ENCODE results near the gene KCNJ4. TPM values are rescaled to one million over a fixed set of nuclear protein-coding genes. Genes with fewer than 3 reads are reported as not detected.
"Not testable (repeated sequence)": the region's sequence is repeated elsewhere in the genome, so short reads cannot be mapped to it uniquely, and the experiment has no call there.

The KCNJ4 gene
- total RNA-seq, 1 donor from 2014 or later = 0.43 TPM

DNA sequence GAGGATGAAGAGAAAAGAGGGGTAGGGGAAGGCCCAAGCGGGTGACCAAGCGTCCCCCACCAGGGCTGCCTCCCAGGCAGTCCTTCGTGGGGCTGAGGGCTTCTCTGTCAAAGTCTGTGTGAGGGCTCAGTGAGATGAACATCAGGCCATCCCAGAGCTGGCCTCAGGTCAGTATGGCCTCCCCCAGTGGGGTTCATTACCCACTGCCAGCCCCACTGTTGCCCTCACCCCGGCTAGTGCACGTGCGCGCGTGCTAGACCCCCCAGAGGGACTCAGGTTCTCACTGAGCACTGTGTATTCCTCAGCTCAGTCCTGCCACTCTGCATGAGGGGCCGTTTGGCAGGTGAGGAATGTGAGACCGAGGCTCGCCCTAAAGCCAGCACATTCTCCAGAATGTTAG, 16.2 kb upstream of the KCNJ4 start:
- Mint-ChIP-seq H3K4me1 (ENCODE audit: unreplicated experiment) (peaks cover 15% of the 10 kb centered on the region), H3K9me3 (ENCODE audit: unreplicated experiment) (no peaks in the 10 kb centered on the region), H3K27me3 (ENCODE audit: unreplicated experiment) (no peaks in the 10 kb centered on the region), H3K36me3 (ENCODE audit: unreplicated experiment) (peaks cover 2% of the 10 kb centered on the region), H3K27ac (ENCODE audit: unreplicated experiment) (peak overlapping the region; percentile 71), H3K4me3 (ENCODE audit: unreplicated experiment) (no peak overlapping the region)
- DNase-seq (ENCODE audit: extremely low spot score, unreplicated experiment) = no peak
- TF ChIP-seq, protein P1, sequence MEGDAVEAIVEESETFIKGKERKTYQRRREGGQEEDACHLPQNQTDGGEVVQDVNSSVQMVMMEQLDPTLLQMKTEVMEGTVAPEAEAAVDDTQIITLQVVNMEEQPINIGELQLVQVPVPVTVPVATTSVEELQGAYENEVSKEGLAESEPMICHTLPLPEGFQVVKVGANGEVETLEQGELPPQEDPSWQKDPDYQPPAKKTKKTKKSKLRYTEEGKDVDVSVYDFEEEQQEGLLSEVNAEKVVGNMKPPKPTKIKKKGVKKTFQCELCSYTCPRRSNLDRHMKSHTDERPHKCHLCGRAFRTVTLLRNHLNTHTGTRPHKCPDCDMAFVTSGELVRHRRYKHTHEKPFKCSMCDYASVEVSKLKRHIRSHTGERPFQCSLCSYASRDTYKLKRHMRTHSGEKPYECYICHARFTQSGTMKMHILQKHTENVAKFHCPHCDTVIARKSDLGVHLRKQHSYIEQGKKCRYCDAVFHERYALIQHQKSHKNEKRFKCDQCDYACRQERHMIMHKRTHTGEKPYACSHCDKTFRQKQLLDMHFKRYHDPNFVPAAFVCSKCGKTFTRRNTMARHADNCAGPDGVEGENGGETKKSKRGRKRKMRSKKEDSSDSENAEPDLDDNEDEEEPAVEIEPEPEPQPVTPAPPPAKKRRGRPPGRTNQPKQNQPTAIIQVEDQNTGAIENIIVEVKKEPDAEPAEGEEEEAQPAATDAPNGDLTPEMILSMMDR (IDR thresholded peaks at IDR 0.05) = no peak

GRCh38 chr22:38470179-38470578, 15.2 kb upstream of the KCNJ4 start:
- H3K36me3 Mint-ChIP-seq (ENCODE audit: unreplicated experiment); H3K27me3 Mint-ChIP-seq (ENCODE audit: unreplicated experiment); H3K9me3 Mint-ChIP-seq (ENCODE audit: unreplicated experiment); DNase-seq (ENCODE audit: extremely low spot score, unreplicated experiment); H3K4me3 Mint-ChIP-seq (ENCODE audit: unreplicated experiment); H3K27ac Mint-ChIP-seq (ENCODE audit: unreplicated experiment): not testable (repeated sequence)
- peaks cover 15% of the 10 kb centered on the region for H3K4me1 Mint-ChIP-seq (ENCODE audit: unreplicated experiment)

GRCh38 chr22:38469306-38469781, 14.3 kb upstream of the KCNJ4 start:
- H3K27me3 Mint-ChIP-seq (ENCODE audit: unreplicated experiment) = no peaks in the 10 kb centered on the region
- TF ChIP-seq, protein P1 (IDR thresholded peaks at IDR 0.05) = no peak
- DNase-seq (ENCODE audit: extremely low spot score, unreplicated experiment) = no peak
- peak overlapping the region; percentile 78 for H3K4me3 Mint-ChIP-seq (ENCODE audit: unreplicated experiment)
- no peaks in the 10 kb centered on the region for H3K9me3 Mint-ChIP-seq (ENCODE audit: unreplicated experiment)
- peak overlapping the region; percentile 52 for H3K27ac Mint-ChIP-seq (ENCODE audit: unreplicated experiment)
- H3K36me3 Mint-ChIP-seq (ENCODE audit: unreplicated experiment) = no peaks in the 10 kb centered on the region
- peaks cover 15% of the 10 kb centered on the region for H3K4me1 Mint-ChIP-seq (ENCODE audit: unreplicated experiment)

- no peaks in the 10 kb centered on the region for H3K36me3 Mint-ChIP-seq (ENCODE audit: unreplicated experiment)
- H3K4me3 Mint-ChIP-seq (ENCODE audit: unreplicated experiment) = peak overlapping the region; percentile 78
- TF ChIP-seq, protein P1 (IDR thresholded peaks at IDR 0.05) = peak; percentile 39
- DNase-seq (ENCODE audit: extremely low spot score, unreplicated experiment) = no peak
- no peaks in the 10 kb centered on the region for H3K9me3 Mint-ChIP-seq (ENCODE audit: unreplicated experiment)
- no peaks in the 10 kb centered on the region for H3K27me3 Mint-ChIP-seq (ENCODE audit: unreplicated experiment)
- H3K4me1 Mint-ChIP-seq (ENCODE audit: unreplicated experiment) = peaks cover 15% of the 10 kb centered on the region
- H3K27ac Mint-ChIP-seq (ENCODE audit: unreplicated experiment) = peak overlapping the region; percentile 44
These were observed 13.7 kb upstream of the KCNJ4 start for GRCh38 chr22:38468443-38469305.

DNA sequence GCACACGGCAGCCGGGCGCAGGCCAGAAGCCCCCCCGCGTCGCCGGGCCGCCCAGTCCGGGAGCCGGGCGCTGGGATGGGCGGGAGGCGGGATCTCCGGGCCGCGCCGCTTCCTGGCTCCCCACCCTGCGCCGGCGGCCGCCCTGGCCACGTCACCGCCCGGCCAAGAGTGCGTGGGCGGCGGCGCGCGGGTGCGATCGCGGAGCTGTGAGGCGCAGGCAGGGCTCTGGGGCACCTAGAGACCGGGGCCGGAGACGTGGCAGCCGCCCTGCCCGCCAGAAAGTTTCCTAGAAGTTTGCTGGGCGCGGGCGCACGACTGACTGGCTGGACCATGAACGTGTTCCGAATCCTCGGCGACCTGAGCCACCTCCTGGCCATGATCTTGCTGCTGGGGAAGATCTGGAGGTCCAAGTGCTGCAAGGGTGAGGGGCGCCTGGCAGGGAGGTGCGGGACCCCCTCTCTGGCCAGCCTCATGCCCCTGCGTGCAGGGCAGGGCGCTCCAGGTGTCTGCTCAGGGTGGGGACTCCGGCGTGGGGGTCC, 13.0 kb upstream of the KCNJ4 start, which contains the start of gene KDELR3:
Gene KDELR3, plus strand, starts transcription at position 193 of the 539 bp plus-strand sequence. Its CDS starts 138 bp downstream, at position 331.
- no peak for DNase-seq (ENCODE audit: extremely low spot score, unreplicated experiment)
- Mint-ChIP-seq H3K36me3 (ENCODE audit: unreplicated experiment) (no peaks in the 10 kb centered on the region), H3K27ac (ENCODE audit: unreplicated experiment) (peak within 1 kb of the TSS; percentile 65)

More for the DNA sequence above, 13.0 kb upstream of the KCNJ4 start, which contains the start of gene KDELR3:
- Mint-ChIP-seq H3K9me3 (ENCODE audit: unreplicated experiment) (no peaks in the 10 kb centered on the region), H3K4me3 (ENCODE audit: unreplicated experiment) (peak within 1 kb of the TSS; percentile 78), H3K27me3 (ENCODE audit: unreplicated experiment) (no peaks in the 10 kb centered on the region), H3K4me1 (ENCODE audit: unreplicated experiment) (peaks cover 22% of the 10 kb centered on the region)
- TF ChIP-seq, protein P1 (IDR thresholded peaks at IDR 0.05) = no peak

All from osteocyte (in vitro differentiated cells).